SK-N-SH (cell line): Measurements from ENCODE around the gene RET. TPM values are rescaled to one million over a fixed set of nuclear protein-coding genes. Genes with fewer than 3 reads are reported as not detected.

Experiments used
- CTCF ChIA-PET: fragments of 300-600, 350-600 bp; formaldehyde crosslinking; extraction: SDS; loops from one replicate; lab custom pipeline; 2021; lab: Yijun Ruan, JAX
- POLR2A ChIA-PET: fragments of 350-600 bp; sonication (Branson Sonifier 250); formaldehyde crosslinking; extraction: SDS; loops from one replicate; lab custom pipeline; 2020; ENCODE audit warnings: antibody characterized with exemption, inconsistent platforms; lab: Yijun Ruan, JAX
- DNase-seq: peaks from one replicate; pipeline ENCODE4 v3.0.0; 2012
- H2AFZ ChIP-seq: fragments of 200-600 bp; sonication (generic); 2 replicates; pipeline ENCODE4 v1.8.1; 2016; ENCODE audit warnings: antibody characterized with exemption, mild to moderate bottlenecking, low read depth
- H3F3A ChIP-seq: fragments of 200-600 bp; sonication (generic); replicated peaks from 2 replicates; pipeline ENCODE3; 2016; ENCODE audit warnings: antibody characterized with exemption, mild to moderate bottlenecking; ENCODE audit not compliant: insufficient read depth
- H3K27ac ChIP-seq, 2 experiments: fragments of 200-500 bp in 1 of 2; fragments of 200-600 bp in 1 of 2; sonication (Bioruptor generic) in 1 of 2; sonication (generic), shearing (Covaris generic) in 1 of 2; 2 replicates each; pipeline versions ENCODE4 v1.5.1 to v1.6.1; 2014 to 2016; ENCODE audit warnings: low read depth in 2 of 2, inconsistent platforms in 1 of 2, low read length in 1 of 2, mild to moderate bottlenecking in 1 of 2, mixed read lengths in 1 of 2
- H3K27me3 ChIP-seq: fragments of 200-600 bp; sonication (generic), shearing (Covaris generic); 2 replicates; pipeline ENCODE4 v1.6.1; 2016; ENCODE audit warnings: mixed run types; ENCODE audit not compliant: insufficient read depth
- H3K36me3 ChIP-seq, 2 experiments: fragments of 200-500 bp in 1 of 2; fragments of 200-600 bp in 1 of 2; sonication (Bioruptor generic) in 1 of 2; sonication (generic) in 1 of 2; replicated peaks in 1 of 2; 2 replicates each; pipeline versions ENCODE3 to v1.5.1; 2014 to 2016; ENCODE audit warnings: low read length in 1 of 2, mild to moderate bottlenecking in 1 of 2; ENCODE audit not compliant: insufficient read depth in 2 of 2, control insufficient read depth in 1 of 2
- H3K4me1 ChIP-seq, 2 experiments: fragments of 200-500 bp in 1 of 2; fragments of 200-600 bp in 1 of 2; sonication (Bioruptor generic) in 1 of 2; sonication (generic), shearing (Covaris generic) in 1 of 2; 2 replicates each; pipeline versions ENCODE4 v1.5.1 to v1.6.1; 2014 to 2016; ENCODE audit warnings: low read depth in 1 of 2, low read length in 1 of 2, mixed run types in 1 of 2; ENCODE audit not compliant: insufficient read depth in 2 of 2, control insufficient read depth in 1 of 2
- H3K4me2 ChIP-seq: fragments of 200-600 bp; sonication (generic), shearing (Covaris generic); 2 replicates; pipeline ENCODE4 v1.6.1; 2017; ENCODE audit warnings: mixed run types
- H3K4me3 ChIP-seq, 2 experiments: fragments of 200-500 bp in 1 of 2; fragments of 200-600 bp in 1 of 2; sonication (Bioruptor generic) in 1 of 2; sonication (generic), shearing (Covaris generic) in 1 of 2; 2 replicates each; pipeline versions ENCODE4 v1.5.1 to v1.8.1; 2014 to 2016; ENCODE audit warnings: low read depth in 2 of 2, inconsistent platforms in 1 of 2, low read length in 1 of 2, mild to moderate bottlenecking in 1 of 2, mixed read lengths in 1 of 2, moderate library complexity in 1 of 2
- H3K79me2 ChIP-seq: fragments of 200-600 bp; sonication (generic); 2 replicates; pipeline ENCODE4 v1.8.1; 2017; ENCODE audit warnings: mild to moderate bottlenecking; ENCODE audit not compliant: insufficient read depth
- H3K9ac ChIP-seq: fragments of 200-600 bp; sonication (generic); 2 replicates; pipeline ENCODE4 v1.6.1; 2017; ENCODE audit warnings: mixed run types
- H3K9me2 ChIP-seq: fragments of 200-600 bp; sonication (generic); 2 replicates; pipeline ENCODE4 v1.6.1; 2017; ENCODE audit warnings: mixed run types
- H3K9me3 ChIP-seq: fragments of 200-600 bp; sonication (generic); 2 replicates; pipeline ENCODE4 v1.6.1; 2017; ENCODE audit warnings: mixed run types, mild to moderate bottlenecking, moderate library complexity
- H4K20me1 ChIP-seq: fragments of 200-600 bp; sonication (generic); 2 replicates; pipeline ENCODE4 v1.6.1; 2017; ENCODE audit warnings: mild to moderate bottlenecking, mixed run types; ENCODE audit not compliant: insufficient read depth
- FOSL2 ChIP-seq: IDR thresholded peaks from 2 replicates; pipeline ENCODE4 v1.4.0; 2012; ENCODE audit warnings: low read depth, mild to moderate bottlenecking, moderate library complexity, borderline replicate concordance
- GABPA ChIP-seq: IDR thresholded peaks from 2 replicates; pipeline ENCODE4 v1.4.0; 2012; ENCODE audit warnings: low read depth, mild to moderate bottlenecking
- JUND ChIP-seq: IDR thresholded peaks from 2 replicates; pipeline ENCODE4 v1.4.0; 2012
- MAX ChIP-seq: IDR thresholded peaks from 2 replicates; pipeline ENCODE4 v1.4.0; 2012; ENCODE audit warnings: low read depth
- MXI1 ChIP-seq: IDR thresholded peaks from 2 replicates; pipeline ENCODE4 v1.6.1; 2012; ENCODE audit warnings: mild to moderate bottlenecking, low read depth, low read length, improper control_type of control experiment
- NFIC ChIP-seq: IDR thresholded peaks from 2 replicates; pipeline ENCODE4 v1.4.0; 2012; ENCODE audit warnings: borderline replicate concordance
- RXRA ChIP-seq: IDR thresholded peaks from 2 replicates; pipeline ENCODE4 v1.4.0; 2012; ENCODE audit warnings: low read depth, mild to moderate bottlenecking, borderline replicate concordance
- SMC3 ChIP-seq: IDR thresholded peaks from 2 replicates; pipeline ENCODE4 v1.6.1; 2012; ENCODE audit warnings: low read depth, low read length, improper control_type of control experiment
- TCF12 ChIP-seq: IDR thresholded peaks from 2 replicates; pipeline ENCODE4 v1.4.0; 2012
- WGBS: methylation state at CpG from one replicate; pipeline ENCODE4 v1.1.6; 2017; ENCODE audit warnings: low lambda C conversion rate; 5-methylcytosine and 5-hydroxymethylcytosine counted together
- polyA plus RNA-seq, 3 experiments: library from polyadenylated mRNA; depleted of rRNA; stranded (reverse); fragments of >200 nt; gene quantifications; 2 replicates each; pipeline ENCODE4 v1.2.3, GENCODE V29; 2012
- TF ChIP-seq, protein P1 (sequence below): fragments of 150-350 bp; IDR thresholded peaks from 2 replicates; pipeline ENCODE4 v1.6.1; 2016; ENCODE audit warnings: mild to moderate bottlenecking, low read depth, low read length
- TF ChIP-seq, protein P2 (sequence below): IDR thresholded peaks from 2 replicates; pipeline ENCODE4 v1.4.0; 2012; ENCODE audit warnings: low read depth, borderline replicate concordance
- TF ChIP-seq, protein P3 (sequence below): fragments of 150-350 bp; IDR thresholded peaks from 2 replicates; pipeline ENCODE4 v1.6.1; 2017; ENCODE audit warnings: antibody characterized with exemption, low read length, low read depth, borderline replicate concordance
- TF ChIP-seq, protein P4 (sequence below): IDR thresholded peaks from 2 replicates; pipeline ENCODE4 v1.6.1; 2012; ENCODE audit warnings: mild to moderate bottlenecking, low read depth, low read length, moderate library complexity
- TF ChIP-seq, protein P5 (sequence below): fragments of 200-600 bp; sonication (generic); IDR thresholded peaks from 2 replicates; pipeline ENCODE4 v1.6.1; 2017; ENCODE audit warnings: antibody characterized with exemption, mild to moderate bottlenecking, moderate library complexity

The RET gene
- polyA plus RNA-seq, 1 of the 3 experiments (the other 2 are of a cell fraction) = 3.2 TPM

- Histone ChIP-seq H3F3A (no peaks in the 10 kb centered on the region), H3K4me3 (no peak overlapping the region), H3K4me1 (peaks cover 0 to 42% of the 10 kb centered on the region in 2 experiments; a peak in 1 of 4 replicates), H3K9me3 (no peaks in the 10 kb centered on the region), H3K9ac (no peak overlapping the region), H3K27ac (peak overlapping the region in 1 of 2 experiments; percentile 16; a peak in 1 of 4 replicates), H3K79me2 (no peaks in the 10 kb centered on the region), H3K4me2 (no peak overlapping the region), H3K36me3 (peaks cover 0 to 3% of the 10 kb centered on the region in 2 experiments), H3K27me3 (no peaks in the 10 kb centered on the region), H2AFZ (no peak overlapping the region), H3K9me2 (no peaks in the 10 kb centered on the region), H4K20me1 (no peaks in the 10 kb centered on the region)
- POLR2A ChIA-PET = no interaction called here
- WGBS = 74% methylated on average over 17 of the region's 20 CpGs
- CTCF ChIA-PET = interaction anchor here (0.9 to 2.7 kb wide), 4 partner anchors 30 to 352 kb away, joined by 3 to 10 read pairs (median 4); no protein-coding TSS in a partner anchor
- TF ChIP-seq, protein P1, sequence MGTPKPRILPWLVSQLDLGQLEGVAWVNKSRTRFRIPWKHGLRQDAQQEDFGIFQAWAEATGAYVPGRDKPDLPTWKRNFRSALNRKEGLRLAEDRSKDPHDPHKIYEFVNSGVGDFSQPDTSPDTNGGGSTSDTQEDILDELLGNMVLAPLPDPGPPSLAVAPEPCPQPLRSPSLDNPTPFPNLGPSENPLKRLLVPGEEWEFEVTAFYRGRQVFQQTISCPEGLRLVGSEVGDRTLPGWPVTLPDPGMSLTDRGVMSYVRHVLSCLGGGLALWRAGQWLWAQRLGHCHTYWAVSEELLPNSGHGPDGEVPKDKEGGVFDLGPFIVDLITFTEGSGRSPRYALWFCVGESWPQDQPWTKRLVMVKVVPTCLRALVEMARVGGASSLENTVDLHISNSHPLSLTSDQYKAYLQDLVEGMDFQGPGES = no peak
- TF ChIP-seq, protein P2, sequence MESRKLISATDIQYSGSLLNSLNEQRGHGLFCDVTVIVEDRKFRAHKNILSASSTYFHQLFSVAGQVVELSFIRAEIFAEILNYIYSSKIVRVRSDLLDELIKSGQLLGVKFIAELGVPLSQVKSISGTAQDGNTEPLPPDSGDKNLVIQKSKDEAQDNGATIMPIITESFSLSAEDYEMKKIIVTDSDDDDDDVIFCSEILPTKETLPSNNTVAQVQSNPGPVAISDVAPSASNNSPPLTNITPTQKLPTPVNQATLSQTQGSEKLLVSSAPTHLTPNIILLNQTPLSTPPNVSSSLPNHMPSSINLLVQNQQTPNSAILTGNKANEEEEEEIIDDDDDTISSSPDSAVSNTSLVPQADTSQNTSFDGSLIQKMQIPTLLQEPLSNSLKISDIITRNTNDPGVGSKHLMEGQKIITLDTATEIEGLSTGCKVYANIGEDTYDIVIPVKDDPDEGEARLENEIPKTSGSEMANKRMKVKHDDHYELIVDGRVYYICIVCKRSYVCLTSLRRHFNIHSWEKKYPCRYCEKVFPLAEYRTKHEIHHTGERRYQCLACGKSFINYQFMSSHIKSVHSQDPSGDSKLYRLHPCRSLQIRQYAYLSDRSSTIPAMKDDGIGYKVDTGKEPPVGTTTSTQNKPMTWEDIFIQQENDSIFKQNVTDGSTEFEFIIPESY = no peak
- TF ChIP-seq MAX = no peak
- no peak for TF ChIP-seq SMC3
- TF ChIP-seq, protein P3, sequence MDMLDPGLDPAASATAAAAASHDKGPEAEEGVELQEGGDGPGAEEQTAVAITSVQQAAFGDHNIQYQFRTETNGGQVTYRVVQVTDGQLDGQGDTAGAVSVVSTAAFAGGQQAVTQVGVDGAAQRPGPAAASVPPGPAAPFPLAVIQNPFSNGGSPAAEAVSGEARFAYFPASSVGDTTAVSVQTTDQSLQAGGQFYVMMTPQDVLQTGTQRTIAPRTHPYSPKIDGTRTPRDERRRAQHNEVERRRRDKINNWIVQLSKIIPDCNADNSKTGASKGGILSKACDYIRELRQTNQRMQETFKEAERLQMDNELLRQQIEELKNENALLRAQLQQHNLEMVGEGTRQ = no peak
- no peak for TF ChIP-seq JUND
- TF ChIP-seq MXI1 = no peak
- no peak for DNase-seq
Measured at GRCh38 chr10:43109671-43110249, 32.9 kb downstream of the RET start.

DNA sequence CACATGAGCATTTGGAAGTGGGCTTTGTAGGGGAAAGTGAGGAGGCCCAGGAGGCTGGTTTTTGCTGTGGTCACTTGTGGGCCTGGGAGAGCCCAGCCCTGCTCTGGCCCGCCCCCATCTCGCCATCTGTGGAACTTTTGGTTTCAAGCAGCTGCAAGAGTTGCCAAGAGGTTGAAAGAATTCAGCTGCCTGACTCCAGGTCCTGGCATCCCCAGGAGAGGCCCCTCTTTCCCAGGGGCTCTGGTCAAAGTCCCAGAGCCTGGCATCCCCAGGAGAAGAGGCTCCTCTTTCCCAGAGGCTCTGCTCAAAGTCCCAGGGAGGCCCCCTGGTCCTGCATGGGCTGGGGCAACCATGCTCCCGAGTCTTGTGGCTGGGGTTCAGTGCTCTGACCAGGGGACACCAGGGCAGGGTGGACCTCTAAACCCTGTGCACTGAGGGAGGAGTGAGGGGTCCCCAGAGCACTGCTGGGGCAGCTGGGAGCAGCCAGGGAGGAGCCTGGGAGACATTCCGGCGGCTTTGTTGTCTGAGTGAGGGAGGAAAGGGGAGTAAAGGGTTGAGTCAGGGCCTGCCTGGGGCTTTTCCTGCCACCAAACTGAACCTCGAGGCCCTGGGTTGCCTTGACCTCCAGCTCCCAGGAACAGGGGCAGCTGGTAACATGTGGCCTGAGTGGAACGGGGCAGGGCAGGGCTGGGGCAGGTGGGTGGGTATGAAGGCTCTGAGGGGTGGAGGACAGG lies 33.6 kb downstream of the RET start:
- ChIA-PET POLR2A (interaction anchor here (1.2 kb wide), 1 partner anchor 140 kb away, joined by 3 read pairs; no protein-coding TSS in a partner anchor), CTCF (interaction anchor here (1.3 to 2.7 kb wide), 3 partner anchors 31 to 243 kb away, joined by 3 to 10 read pairs (median 6); no protein-coding TSS in a partner anchor)
- Histone ChIP-seq H3K27me3 (no peaks in the 10 kb centered on the region), H4K20me1 (no peaks in the 10 kb centered on the region), H2AFZ (no peak overlapping the region), H3K36me3 (peaks cover 0 to 3% of the 10 kb centered on the region in 2 experiments), H3K79me2 (no peaks in the 10 kb centered on the region), H3F3A (no peaks in the 10 kb centered on the region), H3K9ac (no peak overlapping the region), H3K4me1 (peaks cover 0 to 35% of the 10 kb centered on the region in 2 experiments; a peak in 1 of 4 replicates), H3K4me2 (no peak overlapping the region), H3K9me3 (no peaks in the 10 kb centered on the region), H3K4me3 (no peak overlapping the region), H3K27ac (peak overlapping the region in 1 of 2 experiments; percentile 56; a peak in 1 of 4 replicates), H3K9me2 (no peaks in the 10 kb centered on the region)
- no peak for DNase-seq
- 100% methylated on average over 1 of the region's 7 CpGs for WGBS
- TF ChIP-seq, protein P4, sequence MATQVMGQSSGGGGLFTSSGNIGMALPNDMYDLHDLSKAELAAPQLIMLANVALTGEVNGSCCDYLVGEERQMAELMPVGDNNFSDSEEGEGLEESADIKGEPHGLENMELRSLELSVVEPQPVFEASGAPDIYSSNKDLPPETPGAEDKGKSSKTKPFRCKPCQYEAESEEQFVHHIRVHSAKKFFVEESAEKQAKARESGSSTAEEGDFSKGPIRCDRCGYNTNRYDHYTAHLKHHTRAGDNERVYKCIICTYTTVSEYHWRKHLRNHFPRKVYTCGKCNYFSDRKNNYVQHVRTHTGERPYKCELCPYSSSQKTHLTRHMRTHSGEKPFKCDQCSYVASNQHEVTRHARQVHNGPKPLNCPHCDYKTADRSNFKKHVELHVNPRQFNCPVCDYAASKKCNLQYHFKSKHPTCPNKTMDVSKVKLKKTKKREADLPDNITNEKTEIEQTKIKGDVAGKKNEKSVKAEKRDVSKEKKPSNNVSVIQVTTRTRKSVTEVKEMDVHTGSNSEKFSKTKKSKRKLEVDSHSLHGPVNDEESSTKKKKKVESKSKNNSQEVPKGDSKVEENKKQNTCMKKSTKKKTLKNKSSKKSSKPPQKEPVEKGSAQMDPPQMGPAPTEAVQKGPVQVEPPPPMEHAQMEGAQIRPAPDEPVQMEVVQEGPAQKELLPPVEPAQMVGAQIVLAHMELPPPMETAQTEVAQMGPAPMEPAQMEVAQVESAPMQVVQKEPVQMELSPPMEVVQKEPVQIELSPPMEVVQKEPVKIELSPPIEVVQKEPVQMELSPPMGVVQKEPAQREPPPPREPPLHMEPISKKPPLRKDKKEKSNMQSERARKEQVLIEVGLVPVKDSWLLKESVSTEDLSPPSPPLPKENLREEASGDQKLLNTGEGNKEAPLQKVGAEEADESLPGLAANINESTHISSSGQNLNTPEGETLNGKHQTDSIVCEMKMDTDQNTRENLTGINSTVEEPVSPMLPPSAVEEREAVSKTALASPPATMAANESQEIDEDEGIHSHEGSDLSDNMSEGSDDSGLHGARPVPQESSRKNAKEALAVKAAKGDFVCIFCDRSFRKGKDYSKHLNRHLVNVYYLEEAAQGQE = no peak
- TF ChIP-seq NFIC (no peak), GABPA (no peak), FOSL2 (no peak), TCF12 (no peak), RXRA (no peak)
- TF ChIP-seq, protein P5, sequence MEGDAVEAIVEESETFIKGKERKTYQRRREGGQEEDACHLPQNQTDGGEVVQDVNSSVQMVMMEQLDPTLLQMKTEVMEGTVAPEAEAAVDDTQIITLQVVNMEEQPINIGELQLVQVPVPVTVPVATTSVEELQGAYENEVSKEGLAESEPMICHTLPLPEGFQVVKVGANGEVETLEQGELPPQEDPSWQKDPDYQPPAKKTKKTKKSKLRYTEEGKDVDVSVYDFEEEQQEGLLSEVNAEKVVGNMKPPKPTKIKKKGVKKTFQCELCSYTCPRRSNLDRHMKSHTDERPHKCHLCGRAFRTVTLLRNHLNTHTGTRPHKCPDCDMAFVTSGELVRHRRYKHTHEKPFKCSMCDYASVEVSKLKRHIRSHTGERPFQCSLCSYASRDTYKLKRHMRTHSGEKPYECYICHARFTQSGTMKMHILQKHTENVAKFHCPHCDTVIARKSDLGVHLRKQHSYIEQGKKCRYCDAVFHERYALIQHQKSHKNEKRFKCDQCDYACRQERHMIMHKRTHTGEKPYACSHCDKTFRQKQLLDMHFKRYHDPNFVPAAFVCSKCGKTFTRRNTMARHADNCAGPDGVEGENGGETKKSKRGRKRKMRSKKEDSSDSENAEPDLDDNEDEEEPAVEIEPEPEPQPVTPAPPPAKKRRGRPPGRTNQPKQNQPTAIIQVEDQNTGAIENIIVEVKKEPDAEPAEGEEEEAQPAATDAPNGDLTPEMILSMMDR = no peak
